GM18909 (cell line): Measurements from ENCODE around the gene RAB25.
"Not testable (repeated sequence)": the region's sequence is repeated elsewhere in the genome, so short reads cannot be mapped to it uniquely, and the experiment has no call there.

Experiments
- ATAC-seq: cut with Tn5 transposase; IDR thresholded peaks from one replicate; pipeline ENCODE4 v1.9.1; 2021; ENCODE audit warnings: mild to moderate bottlenecking; ENCODE audit not compliant: unreplicated experiment, poor library complexity

RAB25 gene

GRCh38 chr1:156060937-156061636, at the start of gene RAB25:
RAB25 (plus strand) TSS chr1:156061160; CDS start chr1:156061401, 241 bp downstream.
- ATAC-seq, result no peak

GRCh38 chr1:156012051-156012817, 48.7 kb upstream of the RAB25 start:
- peak; percentile 80 for ATAC-seq

GRCh38 chr1:156014829-156015228, 46.1 kb upstream of the RAB25 start:
- ATAC-seq, result no peak

GRCh38 chr1:156019946-156020292, 41.0 kb upstream of the RAB25 start:
- ATAC-seq, result no peak

GRCh38 chr1:156020293-156021092, 40.5 kb upstream of the RAB25 start, which contains the start of gene SSR2:
SSR2 (minus strand) TSS chr1:156020951; CDS start chr1:156020167, 784 bp downstream.
- ATAC-seq, result peak; percentile 94

- ATAC-seq, result no peak
These were observed 39.9 kb upstream of the RAB25 start for GRCh38 chr1:156021093-156021428.

GRCh38 chr1:156021954-156022353, 39.0 kb upstream of the RAB25 start:
- no peak for ATAC-seq

GRCh38 chr1:156024801-156025200, 36.2 kb upstream of the RAB25 start:
- ATAC-seq, result no peak

- no peak for ATAC-seq
These were observed 35.1 kb upstream of the RAB25 start for GRCh38 chr1:156025876-156026275.

GRCh38 chr1:156026588-156026987, 34.4 kb upstream of the RAB25 start:
- no peak for ATAC-seq

- no peak for ATAC-seq
These were observed 27.9 kb upstream of the RAB25 start for GRCh38 chr1:156033011-156033410.

- not testable (repeated sequence) for ATAC-seq
These were observed 26.0 kb upstream of the RAB25 start for GRCh38 chr1:156034991-156035390.

- ATAC-seq, result no peak
These were observed 18.1 kb upstream of the RAB25 start for GRCh38 chr1:156042828-156043227.

- no peak for ATAC-seq
These were observed 15.9 kb upstream of the RAB25 start for GRCh38 chr1:156045076-156045475.

- no peak for ATAC-seq
These were observed 12.2 kb upstream of the RAB25 start for GRCh38 chr1:156048663-156049258.

GRCh38 chr1:156050376-156050775, 10.6 kb upstream of the RAB25 start:
- ATAC-seq, result no peak

GRCh38 chr1:156051011-156051725, 9.8 kb upstream of the RAB25 start:
- no peak for ATAC-seq

GRCh38 chr1:156052862-156053767, 7.8 kb upstream of the RAB25 start:
- peak; percentile 23 for ATAC-seq
